HepG2 (cell line): ENCODE data around the gene IRF2. TPM values are rescaled to one million over a fixed set of nuclear protein-coding genes. Genes with fewer than 3 reads are reported as not detected.

Experiments
- BCL6 ChIP-seq: IDR thresholded peaks from 2 replicates; pipeline ENCODE4 v1.6.1; 2016; ENCODE audit warnings: missing genetic modification reagents, missing compliant biosample characterization
- EHMT2 ChIP-seq: fragments of 200-600 bp; sonication (generic); IDR thresholded peaks from 2 replicates; pipeline ENCODE4 v1.7.0; 2017; ENCODE audit warnings: antibody characterized with exemption, low read depth, low read length, borderline replicate concordance
- GABPA ChIP-seq, 2 experiments: IDR thresholded peaks; 2 replicates each; pipeline ENCODE4 v1.6.1; 2011 to 2016; ENCODE audit warnings: low read depth in 2 of 2, low read length in 1 of 2, missing biosample characterization in 1 of 2, missing genetic modification characterization in 1 of 2
- MBD4 ChIP-seq: IDR thresholded peaks from 2 replicates; pipeline ENCODE4 v1.6.1; 2012; ENCODE audit warnings: low read length, inconsistent platforms, borderline replicate concordance
- NFE2L1 ChIP-seq: sonication (generic); formaldehyde crosslinking; IDR thresholded peaks from 2 replicates; pipeline ENCODE4 v1.4.0; 2020; ENCODE audit warnings: missing genetic modification reagents, mild to moderate bottlenecking, borderline replicate concordance
- PHF21A ChIP-seq: sonication (generic); formaldehyde crosslinking; IDR thresholded peaks from 2 replicates; pipeline ENCODE4 v1.5.0; 2020; ENCODE audit warnings: mild to moderate bottlenecking, missing genetic modification reagents
- PHF8 ChIP-seq: sonication (generic); formaldehyde crosslinking; IDR thresholded peaks from 2 replicates; pipeline ENCODE4 v1.5.0; 2020; ENCODE audit warnings: missing genetic modification reagents
- SMC3 ChIP-seq: IDR thresholded peaks from 2 replicates; pipeline ENCODE4 v1.6.1; 2011; ENCODE audit warnings: low read length, improper control_type of control experiment
- SNRNP70 ChIP-seq: fragments of 200-400 bp; formaldehyde crosslinking; IDR thresholded peaks from 2 replicates; pipeline ENCODE4 v1.6.1; 2017; ENCODE audit warnings: mild to moderate bottlenecking, low read depth, low read length, moderate library complexity
- ZNF232 ChIP-seq: sonication (generic); formaldehyde crosslinking; IDR thresholded peaks from 2 replicates; pipeline ENCODE4 v1.4.0; 2020; ENCODE audit warnings: missing genetic modification reagents, borderline replicate concordance
- ZNF274 ChIP-seq: sonication (generic); formaldehyde crosslinking; IDR thresholded peaks from 2 replicates; pipeline ENCODE4 v1.5.1; 2020; ENCODE audit warnings: mild to moderate bottlenecking, missing genetic modification reagents
- ZNF552 ChIP-seq: sonication (generic); formaldehyde crosslinking; IDR thresholded peaks from 2 replicates; pipeline ENCODE4 v1.9.0; 2022; ENCODE audit warnings: missing genetic modification reagents, mild to moderate bottlenecking, borderline replicate concordance
- ZNF569 ChIP-seq: sonication (generic); formaldehyde crosslinking; IDR thresholded peaks from 2 replicates; pipeline ENCODE4 v1.5.0; 2020; ENCODE audit warnings: mild to moderate bottlenecking, missing genetic modification reagents, moderate library complexity, borderline replicate concordance
- polyA plus RNA-seq, 8 experiments: library from polyadenylated mRNA; depleted of rRNA in 3 of 8; stranded (reverse) in 7 of 8; unstranded in 1 of 8; fragments of >200 nt; fragmentation: Illumina TruSeq in 4 of 8; extraction: Trizol in 4 of 8; gene quantifications; 2 replicates each; pipeline versions ENCODE4 v1.2.1 to v1.2.3, GENCODE V29; 2011 to 2016; ENCODE audit warnings: low read depth in 4 of 8, missing spikeins in 1 of 8, mixed read lengths in 1 of 8; ENCODE audit not compliant: insufficient read depth in 1 of 8
- total RNA-seq, 5 experiments: library from RNA; depleted of rRNA; stranded (reverse); fragments of >200 nt; fragmentation: Illumina TruSeq; extraction: Trizol; gene quantifications; 2 replicates each; pipeline ENCODE4 v1.2.3, GENCODE V29; 2016; ENCODE audit warnings: low read depth in 1 of 5
- TF ChIP-seq, protein P1 (sequence below): sonication (generic); formaldehyde crosslinking; IDR thresholded peaks from 2 replicates; pipeline ENCODE4 v1.4.0; 2020; ENCODE audit warnings: mild to moderate bottlenecking, missing genetic modification reagents, borderline replicate concordance
- TF ChIP-seq, protein P2 (sequence below): IDR thresholded peaks from 2 replicates; pipeline ENCODE4 v1.6.1; 2016; ENCODE audit warnings: missing genetic modification reagents, missing compliant biosample characterization
- TF ChIP-seq, protein P3 (sequence below): sonication (generic); formaldehyde crosslinking; IDR thresholded peaks from 2 replicates; pipeline ENCODE4 v1.4.0; 2020; ENCODE audit warnings: mild to moderate bottlenecking, missing genetic modification reagents
- TF ChIP-seq, protein P4 (sequence below): sonication (generic); formaldehyde crosslinking; IDR thresholded peaks from 2 replicates; pipeline ENCODE4 v1.9.0; 2022; ENCODE audit warnings: low read depth, missing genetic modification reagents

The IRF2 gene
- total and polyA plus RNA-seq, 2 of the 13 experiments (the other 11 are each of a cell fraction or from before 2014, with no cell fraction given) = 15.5 to 28.8 TPM

DNA sequence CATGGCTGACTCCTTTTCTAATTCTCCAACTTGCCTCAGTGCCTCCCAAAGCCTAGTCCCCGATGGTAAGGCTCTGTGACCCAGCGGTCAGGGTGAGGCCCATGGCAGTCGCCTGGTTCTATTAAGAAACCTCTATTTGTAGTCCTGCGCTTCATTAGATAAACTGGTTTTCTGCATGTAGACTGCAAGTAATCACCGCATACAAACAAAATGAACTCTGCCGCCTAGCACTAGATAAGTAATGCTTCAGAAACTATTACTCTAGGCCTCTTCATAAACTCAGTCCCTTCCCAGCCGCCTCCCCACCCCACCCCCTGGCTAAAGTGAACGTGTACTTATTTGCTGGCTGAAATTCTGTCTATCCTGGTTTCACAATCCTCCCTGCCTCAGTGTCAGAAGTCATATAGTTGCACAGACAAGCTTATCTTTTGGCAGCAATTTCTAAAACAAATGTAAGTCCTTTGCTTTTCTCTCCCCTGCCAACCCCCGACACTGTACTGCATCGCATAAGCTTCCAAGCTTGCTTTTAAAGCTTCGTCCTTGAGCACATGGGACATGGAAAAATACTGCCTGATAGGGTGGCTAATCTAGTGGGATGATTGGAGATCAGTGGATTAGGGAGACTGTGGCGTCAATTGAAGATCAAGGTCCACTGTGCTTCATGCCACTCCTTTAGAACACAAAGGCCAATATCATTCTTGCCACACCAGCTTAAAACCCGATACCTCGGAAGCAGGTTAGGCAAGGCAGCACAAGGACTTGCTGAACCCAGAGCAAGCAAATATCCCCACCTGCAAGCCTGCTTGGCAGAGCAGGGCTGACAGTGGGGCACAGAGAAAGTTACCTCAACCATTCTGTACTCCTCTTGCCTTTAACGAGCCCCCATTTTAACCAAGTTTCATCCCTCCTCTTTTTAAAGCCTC lies 125.8 kb downstream of the IRF2 start (continued):
- TF ChIP-seq, protein P1, sequence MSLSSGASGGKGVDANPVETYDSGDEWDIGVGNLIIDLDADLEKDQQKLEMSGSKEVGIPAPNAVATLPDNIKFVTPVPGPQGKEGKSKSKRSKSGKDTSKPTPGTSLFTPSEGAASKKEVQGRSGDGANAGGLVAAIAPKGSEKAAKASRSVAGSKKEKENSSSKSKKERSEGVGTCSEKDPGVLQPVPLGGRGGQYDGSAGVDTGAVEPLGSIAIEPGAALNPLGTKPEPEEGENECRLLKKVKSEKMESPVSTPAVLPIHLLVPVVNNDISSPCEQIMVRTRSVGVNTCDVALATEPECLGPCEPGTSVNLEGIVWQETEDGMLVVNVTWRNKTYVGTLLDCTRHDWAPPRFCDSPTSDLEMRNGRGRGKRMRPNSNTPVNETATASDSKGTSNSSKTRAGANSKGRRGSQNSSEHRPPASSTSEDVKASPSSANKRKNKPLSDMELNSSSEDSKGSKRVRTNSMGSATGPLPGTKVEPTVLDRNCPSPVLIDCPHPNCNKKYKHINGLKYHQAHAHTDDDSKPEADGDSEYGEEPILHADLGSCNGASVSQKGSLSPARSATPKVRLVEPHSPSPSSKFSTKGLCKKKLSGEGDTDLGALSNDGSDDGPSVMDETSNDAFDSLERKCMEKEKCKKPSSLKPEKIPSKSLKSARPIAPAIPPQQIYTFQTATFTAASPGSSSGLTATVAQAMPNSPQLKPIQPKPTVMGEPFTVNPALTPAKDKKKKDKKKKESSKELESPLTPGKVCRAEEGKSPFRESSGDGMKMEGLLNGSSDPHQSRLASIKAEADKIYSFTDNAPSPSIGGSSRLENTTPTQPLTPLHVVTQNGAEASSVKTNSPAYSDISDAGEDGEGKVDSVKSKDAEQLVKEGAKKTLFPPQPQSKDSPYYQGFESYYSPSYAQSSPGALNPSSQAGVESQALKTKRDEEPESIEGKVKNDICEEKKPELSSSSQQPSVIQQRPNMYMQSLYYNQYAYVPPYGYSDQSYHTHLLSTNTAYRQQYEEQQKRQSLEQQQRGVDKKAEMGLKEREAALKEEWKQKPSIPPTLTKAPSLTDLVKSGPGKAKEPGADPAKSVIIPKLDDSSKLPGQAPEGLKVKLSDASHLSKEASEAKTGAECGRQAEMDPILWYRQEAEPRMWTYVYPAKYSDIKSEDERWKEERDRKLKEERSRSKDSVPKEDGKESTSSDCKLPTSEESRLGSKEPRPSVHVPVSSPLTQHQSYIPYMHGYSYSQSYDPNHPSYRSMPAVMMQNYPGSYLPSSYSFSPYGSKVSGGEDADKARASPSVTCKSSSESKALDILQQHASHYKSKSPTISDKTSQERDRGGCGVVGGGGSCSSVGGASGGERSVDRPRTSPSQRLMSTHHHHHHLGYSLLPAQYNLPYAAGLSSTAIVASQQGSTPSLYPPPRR = peak; percentile 85
- TF ChIP-seq PHF8 (CRISPR knock-in tag) (0 out of 2 replicates have a peak, but pooled peaks have one; percentile 15), GABPA (IDR thresholded peaks at IDR 0.05; ENCODE audit: low read depth, low read length) (no peak), GABPA (CRISPR knock-in tag; IDR thresholded peaks at IDR 0.05; ENCODE audit: low read depth) (peak; percentile 50), BCL6 (CRISPR knock-in tag) (peak; percentile 74; the same call in 1 of the 2 replicates), PHF21A (CRISPR knock-in tag) (peak; percentile 91), NFE2L1 (no peak), ZNF232 (CRISPR knock-in tag) (no peak), ZNF569 (CRISPR knock-in tag) (no peak), MBD4 (no peak; the same call in 1 of the 2 replicates), ZNF552 (CRISPR knock-in tag) (no peak), SNRNP70 (no peak), ZNF274 (CRISPR knock-in tag) (no peak; the same call in 1 of the 2 replicates), EHMT2 (peak; percentile 89; the same call in 1 of the 2 replicates), SMC3 (peak; percentile 8; the same call in 1 of the 2 replicates)
- TF ChIP-seq, protein P2, sequence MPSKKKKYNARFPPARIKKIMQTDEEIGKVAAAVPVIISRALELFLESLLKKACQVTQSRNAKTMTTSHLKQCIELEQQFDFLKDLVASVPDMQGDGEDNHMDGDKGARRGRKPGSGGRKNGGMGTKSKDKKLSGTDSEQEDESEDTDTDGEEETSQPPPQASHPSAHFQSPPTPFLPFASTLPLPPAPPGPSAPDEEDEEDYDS (CRISPR knock-in tag) = peak; percentile 97
- TF ChIP-seq, protein P3, sequence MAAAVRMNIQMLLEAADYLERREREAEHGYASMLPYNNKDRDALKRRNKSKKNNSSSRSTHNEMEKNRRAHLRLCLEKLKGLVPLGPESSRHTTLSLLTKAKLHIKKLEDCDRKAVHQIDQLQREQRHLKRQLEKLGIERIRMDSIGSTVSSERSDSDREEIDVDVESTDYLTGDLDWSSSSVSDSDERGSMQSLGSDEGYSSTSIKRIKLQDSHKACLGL (CRISPR knock-in tag) = 0 out of 2 replicates have a peak, but pooled peaks have one; percentile 40
- TF ChIP-seq, protein P4, sequence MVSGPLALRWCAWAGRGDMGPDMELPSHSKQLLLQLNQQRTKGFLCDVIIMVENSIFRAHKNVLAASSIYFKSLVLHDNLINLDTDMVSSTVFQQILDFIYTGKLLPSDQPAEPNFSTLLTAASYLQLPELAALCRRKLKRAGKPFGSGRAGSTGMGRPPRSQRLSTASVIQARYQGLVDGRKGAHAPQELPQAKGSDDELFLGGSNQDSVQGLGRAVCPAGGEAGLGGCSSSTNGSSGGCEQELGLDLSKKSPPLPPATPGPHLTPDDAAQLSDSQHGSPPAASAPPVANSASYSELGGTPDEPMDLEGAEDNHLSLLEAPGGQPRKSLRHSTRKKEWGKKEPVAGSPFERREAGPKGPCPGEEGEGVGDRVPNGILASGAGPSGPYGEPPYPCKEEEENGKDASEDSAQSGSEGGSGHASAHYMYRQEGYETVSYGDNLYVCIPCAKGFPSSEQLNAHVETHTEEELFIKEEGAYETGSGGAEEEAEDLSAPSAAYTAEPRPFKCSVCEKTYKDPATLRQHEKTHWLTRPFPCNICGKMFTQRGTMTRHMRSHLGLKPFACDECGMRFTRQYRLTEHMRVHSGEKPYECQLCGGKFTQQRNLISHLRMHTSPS = peak; percentile 92
